Measurements from ENCODE around the gene ERC1.
A peak's percentile ranks its signal among the peaks of the same experiment; 100 is the strongest.

Gene ERC1

GRCh38 chr12:1212526-1212925 is 221.5 kb downstream of the ERC1 start:
- in situ Hi-C loops (cut with HindIII; ENCODE audit: low sequenced_read_pairs), result no loop called here
- no peak for DNase-seq (ENCODE audit: low read depth)
- TF ChIP-seq CTCF (IDR thresholded peaks at IDR 0.05; ENCODE audit: low read depth, low read length, missing control alignments), result no peak
- H3K4me3 ChIP-seq (ENCODE audit: low read depth, low read length), result no peak overlapping the region

- H3K4me3 ChIP-seq (ENCODE audit: low read depth, low read length), result no peak overlapping the region
- no peak for TF ChIP-seq CTCF (IDR thresholded peaks at IDR 0.05; ENCODE audit: low read depth, low read length, missing control alignments)
- in situ Hi-C loops (cut with HindIII; ENCODE audit: low sequenced_read_pairs), result no loop called here
- no peak for DNase-seq (ENCODE audit: low read depth)
These were observed 222.2 kb downstream of the ERC1 start for GRCh38 chr12:1213205-1213604.

- no peak for TF ChIP-seq CTCF (IDR thresholded peaks at IDR 0.05; ENCODE audit: low read depth, low read length, missing control alignments)
- no peak overlapping the region for H3K4me3 ChIP-seq (ENCODE audit: low read depth, low read length)
- DNase-seq (ENCODE audit: low read depth), result no peak
- in situ Hi-C loops (cut with HindIII; ENCODE audit: low sequenced_read_pairs), result no loop called here
These were observed 222.7 kb downstream of the ERC1 start for GRCh38 chr12:1213618-1214205.

GRCh38 chr12:1216560-1216959 is 225.5 kb downstream of the ERC1 start:
- DNase-seq (ENCODE audit: low read depth), result no peak
- in situ Hi-C loops (cut with HindIII; ENCODE audit: low sequenced_read_pairs), result no loop called here
- H3K4me3 ChIP-seq (ENCODE audit: low read depth, low read length), result no peak overlapping the region
- no peak for TF ChIP-seq CTCF (IDR thresholded peaks at IDR 0.05; ENCODE audit: low read depth, low read length, missing control alignments)

- TF ChIP-seq CTCF (IDR thresholded peaks at IDR 0.05; ENCODE audit: low read depth, low read length, missing control alignments), result no peak
- no peak overlapping the region for H3K4me3 ChIP-seq (ENCODE audit: low read depth, low read length)
- DNase-seq (ENCODE audit: low read depth), result peak; percentile 33
- in situ Hi-C loops (cut with HindIII; ENCODE audit: low sequenced_read_pairs), result no loop called here
These were observed 226.3 kb downstream of the ERC1 start for GRCh38 chr12:1217191-1217949.

- no peak for DNase-seq (ENCODE audit: low read depth)
- H3K4me3 ChIP-seq (ENCODE audit: low read depth, low read length), result no peak overlapping the region
- in situ Hi-C loops (cut with HindIII; ENCODE audit: low sequenced_read_pairs), result no loop called here
- no peak for TF ChIP-seq CTCF (IDR thresholded peaks at IDR 0.05; ENCODE audit: low read depth, low read length, missing control alignments)
These were observed 227.3 kb downstream of the ERC1 start for GRCh38 chr12:1218369-1218768.

Measured in astrocyte of the cerebellum (primary cell).